Activated CD8-positive, alpha-beta memory T cell treated with anti-CD3 and anti-CD28 coated beads, Interleukin-2, amount 10 ng/mL, durations not matched to agents 7 days and 5 days (primary cell): ENCODE measurements around the gene DNAH1. TPM values are rescaled to one million over a fixed set of nuclear protein-coding genes. Genes with fewer than 3 reads are reported as not detected.
A peak's percentile ranks its signal among the peaks of the same experiment; 100 is the strongest.

Experiments used
- ATAC-seq: fragments of 150-1000 bp; cut with Tn5 transposase; one replicate; pipeline ENCODE4 v1.10.0; 2021; ENCODE audit warnings: moderate library complexity
- CTCF ChIA-PET: fragments of 350-600 bp; sonication (Branson Sonifier 250); formaldehyde crosslinking; loops from one replicate; lab custom pipeline; 2021; ENCODE audit warnings: antibody characterized with exemption; lab: Charles Lee
- DNase-seq: peaks from one replicate; pipeline ENCODE4 v3.0.0-alpha.2; 2020
- H3K27ac Mint-ChIP-seq: one replicate; pipeline ENCODE4 v1.8.0; 2021; ENCODE audit warnings: mild to moderate bottlenecking, mixed read lengths
- H3K27me3 Mint-ChIP-seq: one replicate; pipeline ENCODE4 v1.8.0; 2021; ENCODE audit warnings: mixed read lengths
- H3K36me3 Mint-ChIP-seq: one replicate; pipeline ENCODE4 v1.8.0; 2021; ENCODE audit warnings: mild to moderate bottlenecking, mixed read lengths
- H3K4me1 Mint-ChIP-seq: one replicate; pipeline ENCODE4 v1.8.0; 2021; ENCODE audit warnings: mixed read lengths
- H3K4me3 Mint-ChIP-seq: one replicate; pipeline ENCODE4 v1.8.0; 2021; ENCODE audit warnings: mild to moderate bottlenecking, moderate library complexity, mixed read lengths
- H3K9me3 Mint-ChIP-seq: one replicate; pipeline ENCODE4 v1.8.0; 2022; ENCODE audit warnings: low read depth, mixed read lengths
- total RNA-seq, 2 experiments: library from RNA; stranded (reverse); gene quantifications; one replicate each; pipeline ENCODE4 v1.2.3, GENCODE V29; 2021

DNAH1 gene
- total RNA-seq, 2 experiments from 2014 or later = 13.9 to 26.5 TPM

- Mint-ChIP-seq H3K9me3 (no peaks in the 10 kb centered on the region), H3K27me3 (no peaks in the 10 kb centered on the region), H3K4me3 (no peak overlapping the region), H3K36me3 (no peaks in the 10 kb centered on the region), H3K4me1 (peaks cover 6% of the 10 kb centered on the region), H3K27ac (no peak overlapping the region)
- CTCF ChIA-PET = interaction anchor here (0.6 to 6.6 kb wide), 56 partner anchors 8 to 370 kb away, joined by 3 to 144 read pairs (median 5); partner anchors contain the start of genes DNAH1, GLYCTK, POC1A and TLR9
- peak; percentile 76 for ATAC-seq
- DNase-seq = peak; percentile 61
These were observed 23.5 kb downstream of the DNAH1 start for GRCh38 chr3:52339612-52340011.

- Mint-ChIP-seq H3K4me1 (peaks cover 6% of the 10 kb centered on the region), H3K27me3 (no peaks in the 10 kb centered on the region), H3K4me3 (no peak overlapping the region), H3K36me3 (no peaks in the 10 kb centered on the region), H3K27ac (no peak overlapping the region), H3K9me3 (no peaks in the 10 kb centered on the region)
- CTCF ChIA-PET = interaction anchor here (3.7 to 6.6 kb wide), 4 partner anchors 50 to 121 kb away, joined by 42 to 144 read pairs (median 76); partner anchors contain the start of gene TWF2
- ATAC-seq (no peak), DNase-seq (no peak)
These were observed 25.0 kb downstream of the DNAH1 start for GRCh38 chr3:52341123-52341522.

DNA sequence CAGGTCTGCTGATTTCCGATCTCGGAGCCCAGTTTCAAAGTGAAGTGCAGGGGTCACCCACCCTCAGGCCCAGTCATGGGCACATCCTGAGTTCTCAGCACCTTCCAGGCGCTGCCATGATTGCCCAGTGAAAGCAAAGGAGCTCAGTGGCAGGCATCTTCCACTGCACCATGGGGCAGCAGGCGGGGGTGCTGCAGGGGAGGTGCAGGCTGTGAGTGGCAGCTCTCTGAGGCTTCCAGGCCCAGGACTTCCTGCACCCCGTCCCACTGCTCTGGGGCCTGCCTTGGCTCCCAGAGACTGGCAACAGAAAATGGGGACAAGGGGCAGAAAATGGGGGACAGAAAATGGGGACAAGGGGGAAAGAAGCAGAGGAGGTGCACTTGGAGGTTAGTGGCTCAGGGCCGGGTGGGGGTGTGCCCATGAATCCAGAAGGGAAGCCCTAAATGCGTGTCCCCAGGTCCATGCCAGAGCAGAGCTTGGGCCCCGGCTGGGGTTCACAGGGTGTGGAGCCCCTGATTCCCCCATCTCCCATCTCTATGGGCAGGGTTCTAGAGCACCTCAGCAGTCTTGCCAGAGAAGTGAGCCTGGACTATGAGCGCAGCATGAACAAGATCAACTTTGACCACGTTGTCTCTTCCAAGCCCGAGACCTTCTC, 28.0 kb downstream of the DNAH1 start:
- DNase-seq (no peak), ATAC-seq (no peak)
- Mint-ChIP-seq H3K36me3 (no peaks in the 10 kb centered on the region), H3K9me3 (no peaks in the 10 kb centered on the region), H3K27me3 (no peaks in the 10 kb centered on the region), H3K4me3 (no peak overlapping the region), H3K27ac (no peak overlapping the region), H3K4me1 (peaks cover 6% of the 10 kb centered on the region)
- CTCF ChIA-PET = interaction anchor here (1.1 to 2.5 kb wide), 2 partner anchors 66 to 112 kb away, joined by 3 to 13 read pairs; partner anchors contain the start of gene WDR82

- H3K27me3 Mint-ChIP-seq = no peaks in the 10 kb centered on the region
- H3K36me3 Mint-ChIP-seq = no peaks in the 10 kb centered on the region
- DNase-seq = no peak
- H3K9me3 Mint-ChIP-seq = no peaks in the 10 kb centered on the region
- H3K4me3 Mint-ChIP-seq = no peak overlapping the region
- no peak overlapping the region for H3K27ac Mint-ChIP-seq
- no peaks in the 10 kb centered on the region for H3K4me1 Mint-ChIP-seq
- no peak for ATAC-seq
- CTCF ChIA-PET = interaction anchor here (0.7 kb wide), 1 partner anchor 125 kb away, joined by 3 read pairs; no protein-coding TSS in a partner anchor
These were observed 29.5 kb downstream of the DNAH1 start for GRCh38 chr3:52345521-52346109.

GRCh38 chr3:52346623-52347530, 30.8 kb downstream of the DNAH1 start:
- H3K9me3 Mint-ChIP-seq = no peaks in the 10 kb centered on the region
- CTCF ChIA-PET = no interaction called here
- no peaks in the 10 kb centered on the region for H3K36me3 Mint-ChIP-seq
- ATAC-seq = no peak
- H3K27ac Mint-ChIP-seq = no peak overlapping the region
- H3K4me3 Mint-ChIP-seq = no peak overlapping the region
- no peaks in the 10 kb centered on the region for H3K27me3 Mint-ChIP-seq
- no peak for DNase-seq
- H3K4me1 Mint-ChIP-seq = no peaks in the 10 kb centered on the region

GRCh38 chr3:52347716-52348635, 31.9 kb downstream of the DNAH1 start:
- CTCF ChIA-PET = interaction anchor here (0.7 to 1.1 kb wide), 2 partner anchors 9 to 56 kb away, joined by 3 read pairs; no protein-coding TSS in a partner anchor
- Mint-ChIP-seq H3K36me3 (no peaks in the 10 kb centered on the region), H3K9me3 (no peaks in the 10 kb centered on the region), H3K4me1 (no peaks in the 10 kb centered on the region), H3K4me3 (no peak overlapping the region), H3K27ac (no peak overlapping the region), H3K27me3 (no peaks in the 10 kb centered on the region)
- no peak for DNase-seq
- ATAC-seq = no peak

DNA sequence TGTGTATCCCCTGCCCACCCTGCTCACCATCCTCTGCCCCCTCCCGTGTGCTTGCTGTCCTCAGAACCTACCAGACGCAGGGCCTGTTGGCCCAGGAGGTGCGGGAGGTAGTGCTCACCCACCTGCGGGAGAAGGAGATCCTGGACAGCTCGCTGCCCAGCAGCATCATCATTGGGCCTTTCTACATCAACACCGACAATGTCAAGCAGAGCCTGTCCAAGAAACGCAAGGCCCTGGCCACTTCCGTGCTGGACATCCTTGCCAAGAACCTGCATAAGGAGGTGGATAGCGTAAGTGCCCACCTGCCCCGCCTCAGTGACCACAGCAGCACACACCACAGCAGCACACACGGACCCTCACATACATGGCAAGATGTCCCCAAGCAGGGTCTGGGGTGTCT, 33.0 kb downstream of the DNAH1 start:
- Mint-ChIP-seq H3K27ac (no peak overlapping the region), H3K4me1 (no peaks in the 10 kb centered on the region), H3K36me3 (no peaks in the 10 kb centered on the region), H3K27me3 (no peaks in the 10 kb centered on the region), H3K9me3 (no peaks in the 10 kb centered on the region), H3K4me3 (no peak overlapping the region)
- no peak for ATAC-seq
- CTCF ChIA-PET = no interaction called here
- DNase-seq = no peak

- Mint-ChIP-seq H3K4me1 (no peaks in the 10 kb centered on the region), H3K36me3 (no peaks in the 10 kb centered on the region), H3K9me3 (no peaks in the 10 kb centered on the region), H3K27ac (no peak overlapping the region), H3K27me3 (no peaks in the 10 kb centered on the region), H3K4me3 (no peak overlapping the region)
- CTCF ChIA-PET = no interaction called here
- DNase-seq = no peak
- ATAC-seq = no peak
These were observed 33.7 kb downstream of the DNAH1 start for GRCh38 chr3:52349611-52350395.

DNA sequence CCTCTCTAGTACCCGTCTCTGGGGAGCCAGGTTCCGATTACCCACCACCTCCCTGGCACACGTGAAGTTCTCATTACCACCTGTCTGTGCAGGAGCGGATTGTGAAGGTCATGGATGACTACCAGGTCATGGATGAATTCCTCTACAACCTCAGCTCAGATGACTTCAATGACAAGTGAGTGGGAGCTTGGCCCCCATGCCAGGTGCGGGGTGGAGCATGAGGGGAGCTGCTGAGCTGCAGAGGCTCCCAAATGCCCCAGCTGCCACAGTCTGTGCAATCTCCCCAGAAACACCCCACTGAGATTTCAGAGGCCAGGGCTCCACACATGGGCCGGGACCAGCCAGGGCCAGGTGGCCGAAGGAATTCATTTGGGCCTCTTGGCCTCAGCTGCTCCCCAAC, 34.3 kb downstream of the DNAH1 start:
- ATAC-seq (no peak), DNase-seq (no peak)
- no peak overlapping the region for H3K27ac Mint-ChIP-seq
- H3K4me3 Mint-ChIP-seq = no peak overlapping the region
- no peaks in the 10 kb centered on the region for H3K27me3 Mint-ChIP-seq
- H3K36me3 Mint-ChIP-seq = no peaks in the 10 kb centered on the region
- CTCF ChIA-PET = interaction anchor here (1.0 kb wide), 1 partner anchor 11 kb away, joined by 4 read pairs; no protein-coding TSS in a partner anchor
- H3K9me3 Mint-ChIP-seq = no peaks in the 10 kb centered on the region
- no peaks in the 10 kb centered on the region for H3K4me1 Mint-ChIP-seq

- DNase-seq (no peak), ATAC-seq (no peak)
- no peaks in the 10 kb centered on the region for H3K4me1 Mint-ChIP-seq
- no peak overlapping the region for H3K4me3 Mint-ChIP-seq
- H3K27me3 Mint-ChIP-seq = no peaks in the 10 kb centered on the region
- no peaks in the 10 kb centered on the region for H3K36me3 Mint-ChIP-seq
- CTCF ChIA-PET = interaction anchor here (1.0 kb wide), 1 partner anchor 12 kb away, joined by 4 read pairs; no protein-coding TSS in a partner anchor
- H3K27ac Mint-ChIP-seq = no peak overlapping the region
- H3K9me3 Mint-ChIP-seq = no peaks in the 10 kb centered on the region
These were observed 35.1 kb downstream of the DNAH1 start for GRCh38 chr3:52350981-52351761.

DNA sequence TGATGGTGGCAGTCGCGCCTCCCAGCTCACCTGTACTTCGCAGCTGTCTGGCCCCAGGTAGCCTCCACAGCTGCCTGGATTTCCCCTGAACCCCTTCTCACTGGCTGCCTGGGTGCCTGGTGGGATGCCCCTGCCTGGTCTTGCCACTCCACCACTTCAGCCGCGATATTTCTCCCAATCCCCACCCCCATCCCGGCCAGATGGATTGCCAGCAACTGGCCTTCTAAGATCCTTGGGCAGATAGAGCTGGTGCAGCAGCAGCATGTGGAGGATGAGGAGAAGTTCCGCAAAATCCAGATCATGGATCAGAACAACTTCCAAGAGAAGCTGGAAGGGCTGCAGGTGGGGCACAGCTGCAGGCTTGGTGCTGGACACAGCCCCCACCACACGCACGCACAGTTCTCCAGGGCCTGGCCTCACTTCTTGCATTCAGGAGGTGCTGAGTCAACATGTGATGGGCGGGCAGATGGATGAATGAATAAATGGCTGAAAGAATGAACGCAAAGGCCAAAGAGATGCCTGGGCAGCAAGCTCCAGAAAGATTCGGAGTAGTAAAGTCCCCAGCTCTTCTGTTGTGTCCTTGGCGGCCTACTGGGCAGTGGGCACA, 35.7 kb downstream of the DNAH1 start:
- ATAC-seq = no peak
- no peak overlapping the region for H3K27ac Mint-ChIP-seq
- no peak overlapping the region for H3K4me3 Mint-ChIP-seq
- H3K27me3 Mint-ChIP-seq = no peaks in the 10 kb centered on the region
- no peaks in the 10 kb centered on the region for H3K4me1 Mint-ChIP-seq
- no peaks in the 10 kb centered on the region for H3K9me3 Mint-ChIP-seq
- no peaks in the 10 kb centered on the region for H3K36me3 Mint-ChIP-seq
- CTCF ChIA-PET = no interaction called here
- DNase-seq = no peak
